WTC11 (cell line): ENCODE results near the gene HSPG2. TPM values are rescaled to one million over a fixed set of nuclear protein-coding genes. Genes with fewer than 3 reads are reported as not detected.

Experiments used
- ATAC-seq: fragments of 200-7000 bp; cut with Tn5 transposase; 2 replicates; pipeline ENCODE4 v1.10.0; 2021; ENCODE audit warnings: mild to moderate bottlenecking, moderate library complexity
- CTCF ChIA-PET: fragments of 300-600 bp; sonication (Branson Sonifier 250); formaldehyde crosslinking; loops from one replicate; lab custom pipeline; 2021; ENCODE audit warnings: antibody characterized with exemption; lab: Charles Lee
- POLR2A ChIA-PET: fragments of 350-600 bp; sonication (Branson Sonifier 250); formaldehyde crosslinking; loops from one replicate; lab custom pipeline; 2021; ENCODE audit warnings: antibody characterized with exemption; lab: Charles Lee
- DNase-seq: peaks from one replicate; pipeline ENCODE4 v3.0.0; 2021; ENCODE audit warnings: low spot score
- H3K27ac Mint-ChIP-seq: 2 replicates; pipeline ENCODE4 v1.8.0; 2021; ENCODE audit warnings: mixed read lengths
- H3K27me3 Mint-ChIP-seq: 2 replicates; pipeline ENCODE4 v1.8.0; 2021; ENCODE audit warnings: low read depth, mild to moderate bottlenecking, moderate library complexity, mixed read lengths
- H3K36me3 Mint-ChIP-seq: 2 replicates; pipeline ENCODE4 v1.8.0; 2021; ENCODE audit warnings: mixed read lengths
- H3K4me1 Mint-ChIP-seq: 2 replicates; pipeline ENCODE4 v1.8.0; 2022; ENCODE audit warnings: mixed read lengths
- H3K4me3 Mint-ChIP-seq: 2 replicates; pipeline ENCODE4 v1.8.0; 2021; ENCODE audit warnings: mild to moderate bottlenecking, moderate library complexity, mixed read lengths
- H3K9me3 Mint-ChIP-seq: 2 replicates; pipeline ENCODE4 v1.8.0; 2021; ENCODE audit warnings: mixed read lengths
- ERG ChIP-seq: fragments of 250-450 bp; sonication (Bioruptor Pico); IDR thresholded peaks from 2 replicates; pipeline ENCODE4 v1.8.0; 2021; ENCODE audit warnings: mild to moderate bottlenecking
- FOXP1 ChIP-seq: sonication (generic); formaldehyde crosslinking; IDR thresholded peaks from 2 replicates; pipeline ENCODE4 v1.8.0; 2022; ENCODE audit warnings: missing genetic modification reagents, mild to moderate bottlenecking, moderate library complexity, borderline replicate concordance
- FOXP4 ChIP-seq: sonication (generic); formaldehyde crosslinking; IDR thresholded peaks from 2 replicates; pipeline ENCODE4 v1.8.0; 2022; ENCODE audit warnings: mild to moderate bottlenecking, missing genetic modification reagents
- MAX ChIP-seq: sonication (generic); formaldehyde crosslinking; IDR thresholded peaks from 2 replicates; pipeline ENCODE4 v1.8.0; 2022; ENCODE audit warnings: mild to moderate bottlenecking, missing genetic modification reagents
- PRDM15 ChIP-seq: sonication (generic); formaldehyde crosslinking; IDR thresholded peaks from 2 replicates; pipeline ENCODE4 v1.8.0; 2022; ENCODE audit warnings: missing genetic modification reagents
- SMAD4 ChIP-seq: sonication (generic); formaldehyde crosslinking; IDR thresholded peaks from 2 replicates; pipeline ENCODE4 v1.8.0; 2022; ENCODE audit warnings: mild to moderate bottlenecking, missing genetic modification reagents
- TEAD4 ChIP-seq: sonication (generic); formaldehyde crosslinking; IDR thresholded peaks from 2 replicates; pipeline ENCODE4 v1.8.0; 2022; ENCODE audit warnings: mild to moderate bottlenecking, missing genetic modification reagents
- TP53 ChIP-seq: sonication (generic); formaldehyde crosslinking; IDR thresholded peaks from 2 replicates; pipeline ENCODE4 v1.8.1; 2023; ENCODE audit warnings: mild to moderate bottlenecking, missing genetic modification reagents
- ZNF425 ChIP-seq: fragments of 250-450 bp; sonication (Bioruptor Pico); conservative IDR thresholded peaks from 2 replicates; pipeline ENCODE4 v1.9.0; 2021; ENCODE audit warnings: mild to moderate bottlenecking
- ZNF532 ChIP-seq: fragments of 250-450 bp; sonication (Bioruptor Pico); IDR thresholded peaks from 2 replicates; pipeline ENCODE4 v1.9.0; 2021; ENCODE audit warnings: mild to moderate bottlenecking, borderline replicate concordance
- total RNA-seq: library from RNA; stranded (reverse); gene quantifications from 3 replicates; pipeline ENCODE4 v1.2.3, GENCODE V29; 2021

HSPG2 gene
- total RNA-seq, 1 experiment from 2014 or later, result 120 TPM

- TF ChIP-seq SMAD4, result no peak
- TF ChIP-seq MAX (CRISPR knock-in tag), result 0 out of 2 replicates have a peak, but pooled peaks have one; percentile 17
- TF ChIP-seq TP53 (CRISPR knock-in tag), result no peak
- TF ChIP-seq PRDM15, result no peak
- 0 out of 2 replicates have a peak, but pooled peaks have one; percentile 16 for TF ChIP-seq FOXP1
- TF ChIP-seq TEAD4 (CRISPR knock-in tag), result no peak
- TF ChIP-seq ZNF532, result no peak
- peak; percentile 3; the same call in 1 of the 2 replicates for ATAC-seq
- Mint-ChIP-seq H3K27ac (peak overlapping the region; percentile 41), H3K9me3 (no peaks in the 10 kb centered on the region), H3K4me3 (peak overlapping the region; percentile 74), H3K4me1 (peaks cover 64% of the 10 kb centered on the region), H3K36me3 (no peaks in the 10 kb centered on the region), H3K27me3 (peaks cover 3% of the 10 kb centered on the region; the same call in 1 of the 2 replicates)
- ChIA-PET POLR2A (interaction anchor here (0.8 to 1.6 kb wide), 5 partner anchors 14 to 154 kb away, joined by 3 to 7 read pairs (median 4); partner anchors contain the start of gene USP48), CTCF (interaction anchor here (1.1 to 2.0 kb wide), 7 partner anchors 10 to 54 kb away, joined by 3 to 4 read pairs (median 3); no protein-coding TSS in a partner anchor)
- DNase-seq, result no peak
Measured at GRCh38 chr1:21936366-21937031, 611 bp downstream of the HSPG2 start.

- CTCF ChIA-PET, result interaction anchor here (0.6 to 2.0 kb wide), 9 partner anchors 10 to 201 kb away, joined by 3 to 4 read pairs (median 3); no protein-coding TSS in a partner anchor
- POLR2A ChIA-PET, result interaction anchor here (0.8 to 1.6 kb wide), 4 partner anchors 14 to 154 kb away, joined by 3 to 7 read pairs (median 4); partner anchors contain the start of gene USP48
- no peaks in the 10 kb centered on the region for H3K36me3 Mint-ChIP-seq
Measured at GRCh38 chr1:21935891-21936365, 1.2 kb downstream of the HSPG2 start.

More at GRCh38 chr1:21935891-21936365, 1.2 kb downstream of the HSPG2 start:
- Mint-ChIP-seq H3K27me3 (peaks cover 3% of the 10 kb centered on the region; the same call in 1 of the 2 replicates), H3K9me3 (no peaks in the 10 kb centered on the region), H3K4me1 (peaks cover 59% of the 10 kb centered on the region), H3K4me3 (peak overlapping the region; percentile 74), H3K27ac (peak overlapping the region; percentile 82; the same call in 1 of the 2 replicates)
- no peak for DNase-seq
- ATAC-seq, result peak; percentile 3; the same call in 1 of the 2 replicates
- TF ChIP-seq ERG (CRISPR knock-in tag), result no peak
- no peak for TF ChIP-seq ZNF425 (CRISPR knock-in tag)
- TF ChIP-seq FOXP4 (CRISPR knock-in tag), result no peak
